Umbilical cord (tissue), 2 donors: ENCODE measurements around the gene LRP1B. TPM values are rescaled to one million over a fixed set of nuclear protein-coding genes. Genes with fewer than 3 reads are reported as not detected.

Source experiments
- DNase-seq: peaks from one replicate; pipeline ENCODE4 v3.0.0-alpha.2; 2015; ENCODE audit warnings: low spot score
- total RNA-seq: library from RNA; depleted of rRNA; stranded (reverse); fragments of >200 nt; gene quantifications from one replicate; pipeline ENCODE4 v1.2.3, GENCODE V29; 2014; ENCODE audit warnings: low replicate concordance; ENCODE audit not compliant: insufficient read depth

Gene LRP1B
- total RNA-seq, 1 donor from 2014 or later, result 0.96 TPM

DNA sequence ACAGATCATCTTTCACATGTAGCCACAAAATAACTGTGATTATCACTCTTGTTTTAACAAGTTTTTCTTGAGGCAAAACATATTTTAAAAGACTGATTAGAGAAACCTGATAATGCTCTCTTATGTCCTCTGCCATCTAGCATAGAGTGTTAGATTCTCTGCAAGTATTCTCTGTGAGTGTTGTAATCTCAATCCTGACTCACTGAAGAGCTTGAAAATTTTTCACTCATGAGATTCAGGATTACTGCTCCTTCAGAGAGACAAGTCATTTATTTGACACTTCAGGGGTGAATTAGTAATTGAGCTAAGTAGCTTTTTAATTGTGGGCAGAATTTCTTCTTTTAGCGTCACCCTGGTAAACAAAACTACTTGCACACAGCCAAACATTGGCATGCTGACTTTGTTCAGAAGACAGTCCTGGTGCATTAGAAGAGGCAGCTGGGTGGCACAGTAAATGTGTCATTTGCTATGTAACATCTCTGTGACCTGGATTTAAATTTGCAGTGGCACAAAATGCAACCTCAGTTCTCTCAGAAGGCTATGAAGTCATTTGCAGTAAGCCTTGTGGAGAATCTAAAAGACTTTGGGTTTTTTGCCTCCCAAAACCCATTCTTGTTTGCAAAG, 172.9 kb downstream of the LRP1B start:
- DNase-seq, result no peak

DNA sequence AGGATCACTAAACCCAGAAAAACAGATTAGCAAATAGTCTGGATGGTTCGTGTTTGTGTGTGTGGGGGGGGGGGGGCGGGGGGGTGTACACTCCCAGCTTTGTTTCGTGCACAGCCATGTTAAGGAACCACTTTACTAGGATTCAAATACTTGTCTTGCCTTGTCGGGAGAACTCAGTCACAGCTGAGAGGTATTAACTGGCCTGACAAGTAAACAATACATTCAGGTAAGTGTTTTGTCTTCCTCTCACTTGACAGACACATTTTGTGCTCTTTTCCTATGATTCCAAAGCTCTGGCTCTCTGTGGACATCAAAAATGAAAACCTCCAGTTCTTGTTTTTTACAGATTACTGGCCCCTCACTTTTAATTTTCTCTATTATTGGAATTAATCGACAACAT, 173.5 kb downstream of the LRP1B start:
- no peak for DNase-seq

DNA sequence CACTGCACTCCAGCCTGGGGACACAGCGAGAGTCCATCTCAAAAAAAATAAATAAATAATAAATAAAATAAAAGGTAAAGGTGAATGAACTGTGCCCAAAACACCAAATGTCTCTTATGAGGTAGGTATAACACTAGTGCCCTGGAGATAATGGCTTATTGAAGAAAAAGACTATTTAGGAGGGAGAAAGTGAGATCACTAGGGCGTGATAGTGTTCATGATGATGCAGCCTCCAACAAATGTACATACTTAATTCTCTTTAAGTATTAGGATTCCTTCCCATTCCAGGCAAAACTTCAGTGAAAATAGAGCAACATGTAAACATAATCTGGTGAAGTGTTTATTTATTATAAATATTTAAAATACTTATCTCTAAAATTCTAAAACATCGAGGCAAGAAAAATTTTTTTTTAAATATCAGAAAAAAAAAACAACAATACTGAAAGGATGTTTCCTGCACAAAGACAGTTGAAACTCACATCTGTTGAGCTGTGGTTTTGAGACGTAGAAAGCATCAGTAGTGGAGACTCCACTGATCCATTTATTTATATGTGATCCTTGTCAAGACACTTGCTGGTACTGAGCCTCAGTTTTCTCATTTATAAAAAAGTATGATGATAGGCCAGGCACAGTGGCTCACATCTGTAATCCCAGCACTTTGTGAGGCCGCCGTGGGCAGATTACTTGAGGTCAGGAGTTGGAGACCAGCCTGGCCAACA, 183.3 kb downstream of the LRP1B start:
- DNase-seq, result no peak

DNA sequence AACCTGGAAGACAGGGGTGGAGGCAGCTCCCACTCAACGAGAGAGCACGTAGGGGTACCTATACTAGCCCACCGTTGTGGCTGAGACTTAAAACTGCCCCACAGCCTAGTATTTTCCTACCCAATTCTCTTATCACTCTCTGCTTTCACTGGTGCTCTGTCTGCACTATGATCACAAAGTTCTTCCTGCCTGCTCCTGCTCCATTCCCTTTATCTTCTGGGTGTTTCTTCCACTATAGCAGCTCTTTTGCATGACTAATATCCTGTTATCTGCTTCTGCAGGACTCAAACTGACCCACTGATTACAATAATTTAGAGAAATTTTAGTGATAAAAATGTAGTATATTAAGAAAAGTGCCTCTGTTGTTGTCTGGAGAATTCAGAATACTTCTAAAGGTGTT, 184.8 kb downstream of the LRP1B start:
- no peak for DNase-seq

DNA sequence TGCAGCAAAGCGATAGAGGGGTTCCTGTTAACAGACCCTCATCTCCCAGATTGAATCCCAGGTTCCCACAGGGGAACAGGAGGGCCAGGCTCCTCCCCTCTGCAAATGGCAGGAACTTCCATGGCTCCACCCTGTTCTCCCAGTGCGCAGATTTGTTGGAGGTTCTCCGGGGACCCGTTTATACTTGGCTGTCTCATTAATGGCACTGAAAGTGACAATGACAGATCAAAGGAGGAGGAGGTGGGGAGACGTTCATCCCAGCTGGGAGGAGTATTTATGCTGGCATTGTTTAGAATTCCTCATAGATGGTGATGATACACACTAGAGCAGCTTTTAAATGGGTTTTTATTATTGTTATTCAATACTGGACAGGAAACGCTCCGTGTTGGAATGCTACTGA, 186.9 kb downstream of the LRP1B start:
- no peak for DNase-seq

DNA sequence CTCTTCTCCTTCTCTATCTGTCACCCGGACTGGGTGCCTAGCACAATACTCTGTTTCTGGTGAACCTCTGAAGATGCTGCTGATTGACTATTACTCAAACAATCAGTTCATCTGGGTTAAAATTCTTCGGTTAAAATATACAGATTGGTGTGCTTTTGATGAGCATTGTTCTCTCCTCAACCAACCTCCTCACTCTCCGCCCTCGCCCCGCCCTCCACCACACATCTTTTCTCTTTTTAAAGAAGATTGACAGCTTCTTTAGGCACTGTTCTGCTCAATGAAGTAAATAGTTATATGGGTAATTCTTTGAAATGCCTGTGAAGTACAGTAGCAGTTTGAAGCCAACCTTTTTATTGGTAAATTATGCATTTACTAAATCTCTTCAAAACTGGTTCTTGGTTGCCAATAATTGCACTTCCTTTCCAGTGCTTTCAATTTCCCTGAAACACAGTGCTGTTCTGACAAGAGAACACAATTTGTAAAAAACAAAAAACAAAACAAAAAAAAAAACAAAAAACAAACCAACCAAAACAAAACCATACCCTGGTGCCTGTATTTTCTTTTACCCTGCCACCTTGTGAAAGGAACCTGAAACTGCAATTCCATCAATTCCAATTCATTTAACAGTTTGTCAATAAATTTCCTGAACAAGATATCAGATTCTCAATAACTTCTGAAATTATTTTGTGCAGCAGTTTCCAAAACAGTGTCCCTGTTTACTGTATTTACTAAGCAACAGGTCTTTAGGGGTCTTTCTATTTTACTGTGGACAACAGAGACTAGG, 188.6 kb downstream of the LRP1B start:
- DNase-seq, result no peak

DNA sequence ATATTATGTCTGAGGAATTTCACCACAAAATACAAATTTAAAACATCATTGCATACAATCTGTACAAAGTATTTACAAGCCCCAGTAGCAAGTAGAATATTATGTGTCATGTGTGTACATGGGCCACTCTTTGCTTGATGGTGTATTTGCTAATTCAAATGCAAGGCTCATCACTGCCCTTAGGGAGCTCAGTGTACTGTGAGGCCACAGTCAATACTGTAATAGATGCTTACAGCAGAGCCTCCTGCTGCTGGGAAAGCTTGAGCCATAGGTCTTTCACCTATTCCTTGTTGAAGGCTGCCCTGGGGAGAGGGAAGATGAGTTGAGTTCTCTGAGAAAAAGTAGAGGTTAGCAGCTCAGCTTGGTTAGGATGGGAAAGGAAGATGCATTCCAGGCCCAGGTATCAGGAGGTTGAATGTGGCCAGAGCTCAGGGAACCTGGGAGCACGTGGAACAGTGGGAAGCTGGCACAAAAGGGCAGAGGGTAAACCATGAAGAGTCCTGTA, 189.6 kb downstream of the LRP1B start:
- no peak for DNase-seq

DNA sequence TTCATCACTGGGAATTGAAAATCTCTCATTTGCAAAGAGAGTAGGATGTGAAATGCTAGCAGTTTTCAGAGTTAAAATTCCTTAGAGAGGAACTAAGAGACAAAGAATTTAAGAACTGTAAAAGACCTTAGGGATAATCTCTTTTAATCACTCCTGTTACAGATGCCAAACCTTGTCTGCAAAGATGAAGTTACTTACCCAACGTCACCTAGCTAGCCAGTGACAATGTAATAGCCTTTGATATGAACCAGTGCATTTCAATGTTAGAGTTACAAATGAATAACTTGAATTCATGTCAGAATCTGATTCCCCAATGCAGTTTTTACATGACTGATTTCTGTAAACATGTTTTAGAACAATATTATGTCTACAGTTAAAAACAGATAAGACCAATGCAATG, 190.1 kb downstream of the LRP1B start:
- DNase-seq, result no peak

DNA sequence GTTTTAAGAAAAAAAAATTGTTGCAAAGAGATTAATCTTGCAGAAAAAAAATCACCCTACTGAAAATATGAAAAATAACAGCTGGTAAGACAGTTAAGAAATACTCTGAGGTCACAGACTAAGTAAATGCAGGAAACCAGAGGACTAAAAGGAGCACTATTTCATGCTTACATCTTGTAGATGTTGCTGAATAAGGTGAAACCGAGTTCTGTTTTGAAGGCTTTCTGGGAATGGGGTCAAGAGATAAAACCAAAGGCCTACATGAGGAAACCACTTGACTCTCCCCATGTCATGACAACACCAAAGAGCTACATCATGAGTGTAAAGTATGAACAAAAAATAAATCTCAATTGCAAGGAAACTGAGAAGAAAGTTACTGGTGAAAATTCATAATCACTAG, 197.6 kb downstream of the LRP1B start:
- peak; percentile 6 for DNase-seq

DNA sequence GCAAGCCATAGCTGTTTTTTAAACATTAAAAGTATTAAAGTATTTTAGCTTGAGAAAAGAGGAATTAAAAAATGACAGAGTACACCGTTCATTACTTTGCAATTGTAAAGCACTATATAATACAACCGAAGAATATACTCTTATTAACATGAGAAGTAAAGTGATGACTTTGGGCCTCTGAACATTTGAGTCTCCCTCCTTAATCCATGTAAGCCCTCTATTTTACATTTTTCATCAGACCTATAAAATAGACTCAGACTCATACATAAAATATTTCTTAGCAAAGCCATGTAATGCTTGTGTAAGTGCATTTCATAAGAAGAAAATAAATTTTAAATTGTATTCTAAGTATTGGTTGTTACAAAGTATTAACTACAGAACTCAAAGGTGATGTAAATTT, 198.6 kb downstream of the LRP1B start:
- DNase-seq, result peak; percentile 55

DNA sequence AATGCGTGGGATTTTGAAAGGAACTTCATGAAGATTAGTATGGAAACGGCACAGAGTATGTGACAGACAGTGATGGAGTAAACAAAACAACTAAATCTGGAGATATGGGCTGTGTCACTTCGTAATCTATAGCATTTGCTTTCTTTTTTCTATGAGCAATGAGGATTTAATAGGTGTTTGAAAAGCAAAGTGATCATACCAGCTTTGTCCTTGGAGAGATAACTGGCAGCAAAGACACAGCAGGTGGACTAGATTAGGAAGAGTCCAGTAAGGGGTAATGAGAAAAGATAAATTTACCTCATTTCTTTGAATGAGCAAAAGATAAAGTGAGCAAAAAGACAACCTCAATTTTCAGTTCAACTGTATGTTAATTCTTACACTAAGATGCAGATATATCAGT, 199.0 kb downstream of the LRP1B start:
- no peak for DNase-seq

DNA sequence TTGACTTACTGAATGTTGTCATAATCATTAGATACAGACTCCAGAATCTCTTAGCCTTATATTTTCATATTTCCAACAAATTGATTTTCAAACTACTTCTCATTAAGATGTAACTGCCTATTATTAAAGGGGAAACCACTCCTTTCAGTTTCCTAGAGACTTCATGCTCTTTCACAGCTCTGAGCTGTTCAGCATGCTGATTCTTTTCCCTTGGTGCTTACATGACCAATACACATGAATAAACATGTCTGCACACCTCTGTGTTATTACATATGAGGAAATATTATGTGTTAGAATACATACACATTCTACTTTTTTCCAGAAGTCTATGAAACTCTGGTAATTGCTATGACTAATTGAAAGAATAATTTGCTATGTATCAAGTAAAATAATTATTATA, 200.0 kb downstream of the LRP1B start:
- DNase-seq, result no peak

DNA sequence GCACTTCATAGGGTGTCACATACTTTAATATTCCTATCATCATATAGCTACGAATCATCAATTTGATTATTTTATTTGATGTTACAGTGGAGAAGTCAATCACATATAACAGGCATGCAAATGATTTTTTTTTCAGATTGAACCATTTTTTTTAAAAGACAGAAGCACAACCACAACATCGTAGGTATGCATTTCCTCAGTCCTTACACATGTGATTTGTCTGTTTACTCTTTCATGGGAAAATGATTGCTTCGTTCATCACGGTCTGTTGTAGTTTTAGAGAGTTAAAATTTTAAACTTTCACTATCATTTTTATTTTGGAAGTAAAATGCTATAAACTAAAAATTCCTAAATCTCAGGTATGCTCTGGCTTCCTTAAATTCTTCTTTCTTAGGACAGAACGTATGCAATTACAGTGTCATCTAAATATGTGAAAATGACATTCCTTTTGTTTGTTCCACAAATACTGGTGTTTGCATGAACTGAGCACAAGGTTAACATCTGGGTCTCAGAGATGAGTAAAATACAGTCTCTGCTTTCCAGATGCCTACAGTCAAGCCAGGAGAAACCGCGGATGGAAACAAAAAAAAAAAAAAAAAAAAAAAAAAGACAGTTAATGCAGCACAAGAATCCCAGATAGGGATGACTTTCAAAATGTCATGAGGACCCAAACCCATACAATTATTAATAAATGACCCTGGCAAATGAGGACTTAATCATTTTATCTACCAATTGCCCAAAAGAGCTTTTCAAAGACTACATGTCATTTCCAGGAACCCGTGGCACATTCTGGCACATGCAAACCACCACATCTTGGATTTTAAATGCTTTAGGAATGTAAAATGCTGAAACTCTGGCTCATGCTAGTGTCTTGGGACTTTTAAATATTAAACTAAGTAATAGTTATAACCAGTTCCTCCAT, 201.2 kb downstream of the LRP1B start:
- peak; percentile 34 for DNase-seq

DNA sequence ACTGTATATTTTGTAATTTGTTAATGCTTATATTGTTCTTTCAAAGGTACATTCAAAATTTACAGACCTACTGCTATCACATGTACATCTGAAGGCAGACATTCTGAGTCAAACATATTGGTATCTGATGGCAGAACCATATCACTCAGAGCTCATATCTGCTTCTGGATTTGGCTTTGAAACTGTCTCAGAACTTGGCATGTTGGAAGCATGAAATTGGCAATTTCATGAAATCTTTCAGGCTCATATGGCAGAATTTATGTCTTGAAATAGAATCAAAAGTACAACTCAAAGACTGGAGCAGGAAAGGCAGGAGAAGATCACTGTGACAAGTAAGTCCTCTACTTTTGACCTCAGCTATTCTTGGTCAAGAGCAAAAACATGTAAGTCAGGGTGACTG, 202.3 kb downstream of the LRP1B start:
- no peak for DNase-seq

DNA sequence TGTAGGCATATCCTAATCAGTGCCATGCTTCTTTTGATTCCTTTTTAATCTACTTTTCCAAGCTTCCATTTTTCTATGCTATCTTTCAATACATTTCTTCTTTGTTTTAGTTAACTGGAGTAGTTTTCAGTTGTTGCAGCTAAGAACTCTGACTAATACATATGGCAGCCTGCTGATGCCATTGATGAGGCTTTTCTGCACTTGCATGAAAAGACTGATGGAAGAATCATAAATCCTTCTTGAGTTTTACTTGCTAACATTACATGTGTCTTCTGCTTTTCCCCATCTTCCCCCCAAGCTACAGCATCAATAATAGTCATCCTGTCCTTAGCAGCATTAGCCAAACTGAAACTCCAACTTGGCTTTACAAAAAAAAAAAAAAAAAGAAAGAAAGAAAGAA, 203.3 kb downstream of the LRP1B start:
- no peak for DNase-seq

DNA sequence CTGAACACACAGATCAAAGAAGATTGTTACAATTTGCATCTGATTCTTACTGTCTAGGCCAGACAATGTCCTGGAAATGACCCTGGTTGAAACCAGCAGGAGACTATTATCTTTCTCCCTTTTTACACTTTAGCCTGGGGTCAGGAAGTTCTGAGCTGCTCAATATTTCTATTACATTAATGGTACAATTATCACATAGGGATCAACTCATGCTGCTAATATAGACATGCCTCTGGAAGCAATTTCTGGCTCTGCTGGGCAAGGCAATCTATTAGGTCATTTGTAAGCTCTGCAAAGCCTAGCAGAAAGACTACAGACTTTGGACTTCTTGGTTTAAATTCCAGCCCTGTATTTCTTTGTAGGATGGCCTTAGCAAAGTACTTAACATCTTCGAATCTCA, 205.3 kb downstream of the LRP1B start:
- no peak for DNase-seq

DNA sequence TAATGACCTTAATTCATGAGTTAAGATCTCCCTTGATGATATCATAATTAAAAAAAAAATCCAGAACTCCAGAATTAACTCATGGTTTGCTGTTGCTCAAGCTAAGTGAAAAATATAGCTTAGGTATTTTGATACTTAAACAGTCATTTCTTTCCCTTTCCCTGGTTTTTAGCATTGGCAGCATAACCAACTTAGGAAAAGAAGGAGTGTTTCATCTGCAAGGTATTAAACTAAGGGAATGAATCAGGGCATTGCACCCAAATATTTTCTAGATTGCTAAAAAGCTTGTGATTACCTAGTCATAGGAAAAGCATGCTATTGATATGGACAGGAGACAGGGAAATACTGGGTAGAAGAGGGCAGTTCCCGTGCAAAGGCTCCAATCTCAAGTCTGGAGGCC, 207.2 kb downstream of the LRP1B start:
- no peak for DNase-seq

DNA sequence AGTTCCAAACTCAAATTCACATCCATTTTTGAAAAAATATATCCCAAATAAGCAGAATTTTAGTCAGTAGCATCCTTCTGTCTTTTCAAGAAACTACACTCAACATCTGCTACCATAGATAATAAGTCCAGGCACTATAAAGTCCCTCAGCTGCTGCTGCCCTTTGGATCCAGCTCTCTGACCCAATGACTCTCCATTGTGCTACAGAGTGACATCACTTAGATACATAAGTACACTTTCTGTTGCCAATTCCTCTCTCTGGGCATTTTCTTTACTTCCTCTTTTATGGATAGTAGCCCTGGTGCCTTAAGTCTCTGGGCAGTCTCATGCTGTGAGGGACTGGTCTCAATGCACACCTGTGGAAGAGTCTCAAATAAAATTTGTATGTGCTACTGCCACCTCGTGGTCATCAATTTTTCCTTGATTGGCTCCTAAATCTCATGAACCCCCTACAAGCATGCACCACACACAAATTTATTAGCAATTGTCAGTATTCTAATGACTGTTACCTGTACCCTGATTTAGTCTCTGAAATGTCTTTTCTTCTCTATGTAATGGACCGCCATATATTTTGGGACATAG, 219.2 kb downstream of the LRP1B start:
- no peak for DNase-seq

DNA sequence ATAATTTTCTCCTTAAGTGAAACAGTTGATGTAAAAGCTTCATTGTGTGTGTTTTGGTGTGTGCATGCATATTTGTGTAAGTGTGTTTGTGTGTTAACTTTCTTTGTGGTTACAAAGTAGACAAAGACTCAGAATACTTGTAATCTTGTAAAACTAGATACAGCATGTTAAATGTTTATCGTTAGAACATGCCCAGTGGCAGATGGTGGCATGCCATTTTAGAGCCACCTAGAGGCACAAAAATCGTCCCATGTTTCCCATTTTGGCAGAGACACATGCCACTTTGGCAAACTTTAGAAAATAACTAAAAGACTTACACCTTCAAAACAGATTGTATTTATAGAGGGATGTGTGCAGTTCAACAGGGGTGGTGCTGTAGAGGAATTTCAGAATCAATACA, 224.1 kb downstream of the LRP1B start:
- DNase-seq, result no peak

DNA sequence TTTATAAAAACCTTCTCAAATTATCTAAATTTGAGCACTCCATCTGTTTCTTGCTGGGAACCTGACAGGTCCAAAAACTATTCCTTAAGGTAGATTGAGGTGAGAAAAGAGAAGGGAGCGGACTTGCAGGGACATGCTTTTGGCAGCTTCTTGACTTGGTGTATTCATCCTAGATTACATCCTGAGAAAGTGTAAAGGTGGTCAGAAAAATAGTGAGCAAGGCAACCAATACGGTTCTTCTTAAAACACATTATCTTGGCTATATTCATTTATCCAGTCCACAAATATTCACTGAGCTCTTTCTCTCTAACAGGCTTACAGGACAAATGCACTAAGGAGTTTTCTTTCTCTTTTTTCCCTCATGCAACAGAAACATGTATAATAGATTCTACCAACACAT, 230.0 kb downstream of the LRP1B start:
- no peak for DNase-seq

DNA sequence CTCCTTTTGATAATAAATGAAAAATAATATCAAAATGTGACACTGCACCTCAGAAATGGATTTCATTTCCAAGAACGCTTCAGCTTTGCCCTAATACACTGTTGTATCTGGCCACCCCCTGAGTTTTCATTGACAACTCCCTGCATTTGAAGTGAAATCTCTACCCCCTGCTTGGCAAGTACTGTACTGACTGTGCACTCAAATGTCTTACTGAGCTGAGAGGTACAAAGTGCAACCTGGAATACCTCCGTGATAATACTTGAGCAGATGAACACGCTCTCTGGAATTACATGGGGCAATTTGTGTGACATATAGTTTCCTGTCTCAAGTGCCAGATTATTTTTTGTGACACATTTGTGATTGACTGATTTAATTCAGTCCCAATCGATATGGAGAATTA, 231.1 kb downstream of the LRP1B start:
- DNase-seq, result no peak
